WERI-Rb-1 (cell line): Measurements from ENCODE around the gene GUCY1B1.

Experiments used
- DNase-seq: peaks from one replicate; pipeline ENCODE4 v3.0.0-alpha.2; 2020
- H3K27ac ChIP-seq: fragments of 250-450 bp; sonication (Bioruptor Pico); 2 replicates; pipeline ENCODE4 v1.5.1; 2020; ENCODE audit warnings: mild to moderate bottlenecking, moderate library complexity
- H3K27me3 ChIP-seq: fragments of 250-450 bp; sonication (Bioruptor Pico); 2 replicates; pipeline ENCODE4 v1.5.1; 2021; ENCODE audit warnings: mild to moderate bottlenecking, low read depth, moderate library complexity; ENCODE audit not compliant: insufficient read depth, severe bottlenecking
- H3K36me3 ChIP-seq: fragments of 250-450 bp; sonication (Bioruptor Pico); 2 replicates; pipeline ENCODE4 v1.5.1; 2020; ENCODE audit warnings: mild to moderate bottlenecking, moderate library complexity
- H3K4me3 ChIP-seq: 2 replicates; pipeline ENCODE4 v1.5.1; 2011; ENCODE audit warnings: low read depth, mild to moderate bottlenecking, control low read depth, low read length
- H3K9me3 ChIP-seq: fragments of 250-450 bp; sonication (Bioruptor Pico); 2 replicates; pipeline ENCODE4 v1.5.1; 2021; ENCODE audit warnings: mild to moderate bottlenecking, moderate library complexity; ENCODE audit not compliant: severe bottlenecking
- TF ChIP-seq, protein P1 (sequence below): IDR thresholded peaks from 2 replicates; pipeline ENCODE4 v1.5.1; 2011; ENCODE audit warnings: low read depth, mild to moderate bottlenecking, control low read depth, inconsistent platforms, low read length

The GUCY1B1 gene

DNA sequence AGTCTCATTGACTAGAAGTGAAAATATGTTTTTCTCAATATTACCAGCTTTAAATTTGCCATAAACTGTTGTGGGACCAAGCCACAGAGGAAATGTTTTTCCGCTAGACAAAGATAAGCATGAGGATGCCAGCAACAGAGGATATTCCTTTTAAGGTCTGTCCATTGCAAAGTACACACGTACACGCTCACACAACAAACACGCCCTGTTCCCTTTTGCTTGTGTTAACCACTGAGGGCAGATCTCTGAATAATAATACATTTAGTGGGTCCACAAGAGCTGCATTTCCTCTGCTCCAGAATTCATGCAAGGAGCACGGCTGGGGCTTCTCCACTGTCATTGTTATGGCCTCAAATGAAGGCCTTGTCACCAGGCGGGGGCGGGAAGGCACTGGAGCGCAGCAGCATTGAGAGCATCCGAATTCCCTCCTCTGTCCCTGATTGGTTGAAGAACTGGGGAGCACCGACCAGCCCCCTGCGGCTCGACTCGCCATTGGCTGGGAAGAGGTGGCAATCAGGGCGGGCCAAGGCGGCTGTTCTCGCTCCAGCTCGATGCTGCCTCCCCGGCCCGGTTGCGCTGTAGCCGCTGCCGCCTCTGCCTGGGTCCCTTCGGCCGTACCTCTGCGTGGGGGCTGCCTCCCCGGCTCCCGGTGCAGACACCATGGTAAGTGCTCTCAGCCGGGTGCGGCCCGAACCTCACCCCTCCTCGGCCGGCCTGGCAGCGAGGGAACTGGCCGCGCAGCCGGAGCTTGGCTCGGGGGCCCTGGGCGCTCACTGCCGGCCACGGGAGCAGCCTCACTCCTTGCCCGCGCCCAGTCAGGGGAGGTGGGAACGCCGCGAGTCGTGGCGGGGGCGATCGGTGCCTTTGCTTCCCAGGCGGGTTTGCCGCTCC, at the start of gene GUCY1B1:
Gene GUCY1B1 (plus strand): TSS at position 541 of the 891 bp plus-strand sequence. CDS start 120 bp downstream, at position 661.
- Histone ChIP-seq H3K27me3 (no peaks in the 10 kb centered on the region), H3K9me3 (no peaks in the 10 kb centered on the region), H3K36me3 (no peaks in the 10 kb centered on the region), H3K4me3 (peak within 1 kb of the TSS; percentile 87), H3K27ac (no peak within 1 kb of the TSS; the same call in 1 of the 2 replicates)
- DNase-seq, result peak; percentile 97
- TF ChIP-seq, protein P1, sequence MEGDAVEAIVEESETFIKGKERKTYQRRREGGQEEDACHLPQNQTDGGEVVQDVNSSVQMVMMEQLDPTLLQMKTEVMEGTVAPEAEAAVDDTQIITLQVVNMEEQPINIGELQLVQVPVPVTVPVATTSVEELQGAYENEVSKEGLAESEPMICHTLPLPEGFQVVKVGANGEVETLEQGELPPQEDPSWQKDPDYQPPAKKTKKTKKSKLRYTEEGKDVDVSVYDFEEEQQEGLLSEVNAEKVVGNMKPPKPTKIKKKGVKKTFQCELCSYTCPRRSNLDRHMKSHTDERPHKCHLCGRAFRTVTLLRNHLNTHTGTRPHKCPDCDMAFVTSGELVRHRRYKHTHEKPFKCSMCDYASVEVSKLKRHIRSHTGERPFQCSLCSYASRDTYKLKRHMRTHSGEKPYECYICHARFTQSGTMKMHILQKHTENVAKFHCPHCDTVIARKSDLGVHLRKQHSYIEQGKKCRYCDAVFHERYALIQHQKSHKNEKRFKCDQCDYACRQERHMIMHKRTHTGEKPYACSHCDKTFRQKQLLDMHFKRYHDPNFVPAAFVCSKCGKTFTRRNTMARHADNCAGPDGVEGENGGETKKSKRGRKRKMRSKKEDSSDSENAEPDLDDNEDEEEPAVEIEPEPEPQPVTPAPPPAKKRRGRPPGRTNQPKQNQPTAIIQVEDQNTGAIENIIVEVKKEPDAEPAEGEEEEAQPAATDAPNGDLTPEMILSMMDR, result peak; percentile 61

DNA sequence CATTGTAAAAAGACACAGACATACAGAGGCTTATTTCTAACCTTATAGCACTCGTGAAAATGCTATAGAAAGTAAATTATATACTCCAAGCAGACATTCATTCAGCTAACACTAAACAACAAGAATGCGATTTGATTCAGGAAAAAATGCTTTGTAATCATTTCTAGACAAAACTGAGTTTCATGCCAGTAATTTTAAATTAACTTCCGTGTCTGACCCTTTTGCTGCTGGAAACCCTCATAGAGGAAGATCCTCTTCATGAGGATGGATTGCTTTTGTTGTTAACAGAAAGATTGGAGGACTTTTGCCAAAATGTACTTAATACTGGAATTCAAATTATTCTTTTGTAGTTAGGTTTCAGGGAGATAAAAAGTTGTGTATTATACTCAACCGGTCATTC, 48.9 kb upstream of the GUCY1B1 start:
- no peak for DNase-seq
- H3K4me3 ChIP-seq, result no peak overlapping the region
- no peak overlapping the region for H3K27ac ChIP-seq
- H3K27me3 ChIP-seq, result no peaks in the 10 kb centered on the region
- H3K36me3 ChIP-seq, result no peaks in the 10 kb centered on the region
- TF ChIP-seq, protein P1, result no peak
- no peaks in the 10 kb centered on the region for H3K9me3 ChIP-seq

DNA sequence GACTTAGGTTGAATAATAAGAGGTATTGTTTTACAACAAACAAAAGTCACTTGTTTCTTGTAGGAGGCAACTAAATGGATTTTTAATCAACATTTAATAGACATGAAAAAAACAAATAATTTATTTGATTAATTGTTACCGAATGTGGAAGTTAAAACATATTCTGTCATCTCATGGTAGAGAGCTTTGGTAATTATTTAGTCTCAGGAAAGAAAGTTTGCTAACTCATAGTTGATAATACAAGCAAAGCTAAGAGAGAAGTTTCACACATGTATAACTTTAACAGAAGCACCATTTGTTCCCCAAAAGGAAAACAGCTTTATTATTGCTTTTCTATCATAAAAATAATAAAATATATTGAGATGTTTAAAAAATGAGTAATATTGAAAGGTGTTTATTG, 47.3 kb upstream of the GUCY1B1 start:
- Histone ChIP-seq H3K4me3 (no peak overlapping the region), H3K36me3 (no peaks in the 10 kb centered on the region), H3K9me3 (no peaks in the 10 kb centered on the region), H3K27ac (no peak overlapping the region), H3K27me3 (no peaks in the 10 kb centered on the region)
- TF ChIP-seq, protein P1, result no peak
- DNase-seq, result no peak

DNA sequence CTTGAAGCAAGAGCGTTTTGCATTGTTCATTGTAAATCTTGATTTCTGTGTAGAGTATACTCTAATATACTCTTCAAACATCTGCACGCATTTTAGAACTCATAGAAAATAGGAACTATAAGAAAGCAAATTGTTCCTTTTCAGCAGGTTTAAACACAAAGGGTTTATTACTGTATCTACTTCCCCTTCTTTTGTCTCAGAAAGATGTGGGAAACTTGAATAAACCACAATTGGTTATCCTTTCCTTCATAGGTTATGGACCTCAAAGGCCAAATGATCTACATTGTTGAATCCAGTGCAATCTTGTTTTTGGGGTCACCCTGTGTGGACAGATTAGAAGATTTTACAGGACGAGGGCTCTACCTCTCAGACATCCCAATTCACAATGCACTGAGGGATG, 46.0 kb upstream of the GUCY1B1 start:
- no peak for DNase-seq
- no peak overlapping the region for H3K27ac ChIP-seq
- no peaks in the 10 kb centered on the region for H3K27me3 ChIP-seq
- H3K9me3 ChIP-seq, result no peaks in the 10 kb centered on the region
- TF ChIP-seq, protein P1, result no peak
- H3K36me3 ChIP-seq, result no peaks in the 10 kb centered on the region
- H3K4me3 ChIP-seq, result no peak overlapping the region

DNA sequence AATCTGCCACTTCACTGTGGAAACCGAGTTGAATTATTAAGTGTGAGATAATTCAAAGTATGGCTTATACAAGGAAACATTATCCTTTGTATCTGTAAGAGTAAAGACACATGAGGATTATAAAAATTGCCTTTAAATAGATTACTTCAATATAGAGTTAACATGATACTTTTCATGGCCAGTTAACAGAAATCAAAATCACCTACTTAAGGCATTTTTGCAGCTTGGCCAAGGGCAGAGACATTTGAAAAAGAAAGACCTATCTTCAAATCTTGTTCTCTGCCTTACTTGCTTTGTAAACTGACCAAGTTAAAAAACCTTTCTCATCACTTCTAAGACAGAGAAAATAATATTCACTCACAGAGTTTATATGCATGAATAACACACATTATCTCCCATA, 44.9 kb upstream of the GUCY1B1 start:
- DNase-seq, result no peak
- no peaks in the 10 kb centered on the region for H3K36me3 ChIP-seq
- TF ChIP-seq, protein P1, result no peak
- H3K27ac ChIP-seq, result no peak overlapping the region
- no peak overlapping the region for H3K4me3 ChIP-seq
- no peaks in the 10 kb centered on the region for H3K9me3 ChIP-seq
- no peaks in the 10 kb centered on the region for H3K27me3 ChIP-seq
